NK-92 treated with Interleukin-12 subunit alpha and Interleukin-12 subunit beta, amount 100 ng/mL, for 24 hours (cell line): ENCODE measurements around the gene WIPF2.

ENCODE experiments used
- DNase-seq: peaks from one replicate; lab custom pipeline; 2025; lab: John Stamatoyannopoulos, UW

WIPF2 gene

DNA sequence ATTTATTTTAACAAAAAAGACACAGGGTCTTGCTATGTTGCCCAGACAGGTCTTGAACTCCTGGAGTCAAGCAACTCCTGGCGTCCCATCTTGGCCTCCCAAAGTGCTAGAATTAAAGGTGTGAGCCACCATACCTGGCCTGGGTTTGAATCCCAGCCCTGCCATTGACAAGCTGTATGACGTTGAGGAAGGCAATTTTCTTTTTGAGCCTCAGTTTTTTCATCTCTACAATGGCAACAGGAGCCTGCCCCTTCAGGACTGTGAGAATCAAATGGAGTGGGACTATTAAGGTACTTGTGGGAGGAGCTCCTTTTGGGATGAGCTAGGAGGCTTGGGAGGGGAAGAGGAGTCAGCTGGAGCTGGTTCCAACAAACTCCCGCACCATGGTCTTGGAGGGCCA is 96.1 kb downstream of the WIPF2 start:
- no peak for DNase-seq

DNA sequence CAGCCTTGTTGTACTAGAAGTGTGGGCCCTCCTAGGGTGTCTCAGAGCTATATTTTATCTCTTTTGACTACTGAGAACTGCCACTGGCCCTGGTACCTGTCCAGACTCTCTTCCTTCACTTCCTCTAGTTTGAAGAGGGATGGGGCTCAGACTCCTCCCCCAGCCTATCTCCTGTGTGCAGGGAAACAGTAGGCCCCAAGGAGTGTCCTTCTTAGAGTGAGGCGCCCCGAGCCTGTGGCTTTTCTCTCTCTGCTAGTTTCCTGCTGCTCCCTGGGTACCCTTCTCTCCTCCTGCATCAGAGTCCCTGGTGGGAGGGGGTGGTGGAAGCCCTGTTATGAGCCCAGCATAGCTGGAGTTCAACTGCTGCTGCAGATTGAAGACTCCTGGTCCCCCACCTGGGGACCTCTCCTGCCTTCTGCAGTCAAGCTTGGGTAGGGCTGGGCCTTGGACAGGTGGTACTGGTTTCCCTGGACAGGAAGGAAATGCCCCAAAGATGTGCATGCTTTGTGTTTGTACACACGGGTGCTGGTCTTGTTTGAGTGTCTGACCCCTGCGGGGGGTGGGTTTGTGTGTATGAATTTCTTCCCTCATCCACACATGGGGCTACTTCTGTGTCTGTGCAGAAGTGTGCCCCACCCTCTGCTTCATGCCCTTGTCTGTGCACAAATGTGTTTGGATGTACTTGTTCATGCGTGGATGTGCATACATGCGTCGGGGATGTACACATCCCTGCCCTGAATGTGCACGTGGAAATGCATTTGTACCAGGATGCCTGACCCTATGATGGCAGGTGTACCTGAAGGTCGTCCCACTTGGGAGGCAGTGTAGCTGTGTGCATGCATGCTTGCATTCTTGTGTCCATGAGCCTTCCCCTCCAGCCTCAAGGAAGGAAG is 96.8 kb downstream of the WIPF2 start:
- no peak for DNase-seq

DNA sequence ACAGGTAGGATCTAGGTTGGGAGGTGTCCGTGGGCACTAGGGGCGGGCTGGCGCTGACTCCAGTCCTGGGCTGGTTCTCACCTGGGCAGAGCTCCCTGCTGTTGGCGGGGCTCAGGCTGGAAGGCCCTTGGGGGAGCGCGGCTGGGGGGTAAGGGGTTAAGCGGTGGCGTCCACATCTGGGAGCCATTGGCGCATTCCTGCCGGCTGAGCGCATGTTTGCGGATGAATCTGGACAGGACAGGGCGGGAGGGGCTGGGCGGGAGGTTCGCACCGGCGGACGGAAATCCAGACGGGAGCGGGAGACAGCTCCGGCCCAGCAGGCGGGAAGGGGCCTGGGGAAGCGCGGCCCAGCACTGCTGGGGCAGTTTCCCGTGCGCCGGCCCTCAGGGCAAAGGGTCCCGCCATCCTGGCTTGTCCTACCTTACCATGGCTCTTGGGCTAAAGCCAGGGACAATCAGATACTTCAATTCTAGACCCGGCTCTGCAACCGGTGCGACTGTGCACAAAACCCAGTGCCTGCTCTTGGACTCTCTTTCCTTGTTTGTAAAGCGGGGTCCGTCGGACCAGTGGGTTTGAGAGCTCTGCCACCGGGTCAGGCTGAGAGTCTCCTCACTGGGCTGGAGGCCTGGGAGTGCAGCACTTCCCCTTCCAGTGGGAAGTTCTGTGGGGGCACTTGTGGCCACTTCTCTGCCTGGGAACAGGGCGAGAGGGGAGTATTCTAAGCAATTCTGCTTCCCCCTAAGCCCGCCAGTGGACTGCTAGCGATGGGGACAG is 97.7 kb downstream of the WIPF2 start:
- DNase-seq = no peak

DNA sequence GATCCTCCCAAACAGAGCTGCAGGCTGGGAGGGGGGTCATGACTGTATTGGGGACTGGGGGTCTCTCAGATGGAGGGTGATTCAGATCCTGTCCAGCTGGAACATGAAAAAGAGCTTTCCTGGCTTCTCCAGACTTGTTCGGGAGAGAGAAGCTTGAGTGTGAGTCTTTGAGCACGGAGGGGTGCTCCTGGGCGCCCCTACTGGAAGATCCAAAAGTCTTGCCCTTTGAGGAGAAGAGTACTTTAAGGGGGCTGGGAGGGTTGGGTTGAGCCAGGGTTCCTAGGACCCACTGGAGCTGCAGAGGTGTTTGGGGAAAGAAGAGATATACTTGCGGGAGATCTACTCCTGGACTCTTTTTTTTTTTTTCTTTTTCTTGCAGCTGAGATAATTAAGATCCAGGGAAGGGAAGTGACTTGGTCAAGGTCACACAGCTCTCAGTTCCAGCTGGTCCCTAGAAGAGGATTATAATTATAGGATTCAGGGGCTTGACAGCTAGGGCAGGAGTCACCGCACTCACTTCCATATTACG is 98.3 kb downstream of the WIPF2 start:
- DNase-seq = no peak

DNA sequence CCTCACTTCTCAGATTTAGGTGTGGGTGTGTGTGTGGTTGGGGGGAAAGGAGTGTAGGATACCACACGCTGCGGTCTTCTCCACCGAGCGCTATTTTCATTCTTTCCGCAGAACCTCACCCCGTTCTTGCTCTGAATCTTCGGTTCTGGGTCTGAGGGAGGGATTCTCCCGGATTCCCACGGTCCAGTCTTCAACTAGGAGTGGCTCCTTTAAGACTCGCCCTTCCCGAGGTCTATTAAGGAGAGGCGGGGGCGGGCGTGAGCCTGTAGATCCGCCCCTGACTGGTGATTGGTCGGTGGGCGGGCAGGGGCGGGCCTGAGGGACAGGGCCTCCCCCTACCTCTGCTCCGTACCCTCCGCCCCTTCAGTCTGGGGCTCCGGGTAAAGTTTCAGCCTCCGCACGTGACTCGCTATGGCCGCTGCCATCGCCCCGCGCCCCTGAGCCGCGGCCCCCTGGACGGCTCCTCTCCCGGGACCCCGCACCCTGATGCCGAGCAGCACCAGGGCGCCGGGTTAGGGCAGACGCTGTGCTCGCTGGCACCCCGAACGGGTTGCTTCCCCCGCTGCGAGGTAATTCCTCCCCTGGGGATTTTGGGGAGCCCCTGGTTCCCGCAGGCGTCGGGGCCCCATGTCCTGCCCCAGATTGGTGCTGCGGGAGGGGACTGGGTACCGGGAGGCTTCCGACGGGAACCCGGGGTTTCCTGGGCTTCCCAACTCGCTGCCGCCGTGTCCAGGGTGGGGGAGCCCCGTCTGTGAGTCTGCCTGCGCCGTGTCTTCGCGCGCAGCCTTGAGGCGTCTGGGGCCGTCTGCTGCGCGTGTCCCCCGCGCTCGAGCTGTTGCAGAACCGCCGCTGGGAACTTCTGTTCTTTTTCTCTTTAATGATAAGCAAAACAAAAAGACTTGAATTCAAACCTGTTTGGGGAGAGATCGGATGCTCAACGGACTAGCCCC is 99.1 kb downstream of the WIPF2 start:
- peak; percentile 89 for DNase-seq

DNA sequence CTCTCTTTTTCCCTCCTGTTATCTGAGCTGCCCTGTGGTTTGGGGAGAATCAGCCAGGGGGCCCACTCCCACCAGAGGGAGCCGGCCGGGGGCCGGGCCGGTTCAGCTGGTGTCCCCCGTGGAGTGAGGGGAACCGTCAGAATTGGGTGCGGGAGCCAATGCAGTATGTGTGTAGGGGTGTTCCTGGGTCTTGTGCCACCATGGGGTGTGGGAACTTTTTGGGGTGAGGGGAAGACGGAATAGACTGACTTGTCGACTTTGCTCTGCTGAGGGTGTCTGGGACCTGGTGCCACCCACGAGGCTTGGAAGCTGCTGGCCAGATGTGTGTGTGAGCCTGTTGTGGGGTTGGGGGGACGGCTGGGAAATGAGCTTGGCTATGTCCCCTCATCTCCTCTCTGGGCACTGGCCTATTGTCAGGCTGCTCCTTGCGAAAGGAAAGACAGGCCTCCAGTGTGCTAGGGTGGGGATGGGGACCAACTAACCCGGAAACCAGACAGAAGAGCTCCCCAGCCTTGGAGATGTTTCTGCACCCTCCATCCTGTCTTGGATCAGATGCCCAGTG is 99.8 kb downstream of the WIPF2 start:
- no peak for DNase-seq

DNA sequence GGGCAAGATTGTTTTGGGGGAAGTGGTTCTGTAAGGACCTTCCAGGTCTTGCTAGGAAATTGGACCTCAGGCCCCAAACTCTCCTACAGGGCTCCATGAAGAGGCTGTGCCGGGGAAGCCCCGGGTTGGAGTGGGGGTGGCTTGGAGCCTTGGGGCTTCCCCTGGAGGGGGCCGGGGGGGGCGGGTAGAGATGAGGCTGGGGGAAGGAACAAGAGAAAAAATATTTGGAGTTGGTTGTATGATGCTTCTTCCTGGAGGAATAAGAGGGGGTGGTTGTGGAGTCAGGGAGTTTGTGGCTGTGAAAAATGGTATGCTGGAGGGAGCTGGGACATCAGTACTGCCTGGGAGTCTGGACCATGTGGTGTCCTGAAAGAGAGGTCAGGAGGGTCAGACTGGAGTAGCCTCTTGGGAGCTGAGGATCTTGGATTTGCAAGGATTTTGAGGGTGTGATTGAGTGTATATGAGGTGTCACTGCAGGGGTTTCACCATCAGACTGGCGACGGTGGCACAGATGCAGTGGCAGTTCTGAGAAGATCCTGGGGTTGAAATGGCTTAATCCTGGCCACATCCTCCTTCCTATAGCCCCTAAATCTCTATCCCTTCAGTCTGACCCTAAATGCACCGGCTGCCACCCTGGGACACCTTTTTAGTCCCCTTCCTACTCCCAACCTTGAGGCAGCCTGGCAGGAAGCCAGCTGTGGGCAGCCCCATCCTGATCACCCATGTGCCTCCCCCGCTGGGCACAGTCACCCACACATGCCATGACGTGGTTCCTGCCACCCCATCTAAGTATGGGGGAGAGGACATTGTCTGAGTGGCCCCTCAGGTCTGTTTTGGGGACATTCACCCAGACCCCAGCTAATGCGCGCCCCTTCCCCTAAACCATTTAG is 100.8 kb downstream of the WIPF2 start:
- peak; percentile 34 for DNase-seq

DNA sequence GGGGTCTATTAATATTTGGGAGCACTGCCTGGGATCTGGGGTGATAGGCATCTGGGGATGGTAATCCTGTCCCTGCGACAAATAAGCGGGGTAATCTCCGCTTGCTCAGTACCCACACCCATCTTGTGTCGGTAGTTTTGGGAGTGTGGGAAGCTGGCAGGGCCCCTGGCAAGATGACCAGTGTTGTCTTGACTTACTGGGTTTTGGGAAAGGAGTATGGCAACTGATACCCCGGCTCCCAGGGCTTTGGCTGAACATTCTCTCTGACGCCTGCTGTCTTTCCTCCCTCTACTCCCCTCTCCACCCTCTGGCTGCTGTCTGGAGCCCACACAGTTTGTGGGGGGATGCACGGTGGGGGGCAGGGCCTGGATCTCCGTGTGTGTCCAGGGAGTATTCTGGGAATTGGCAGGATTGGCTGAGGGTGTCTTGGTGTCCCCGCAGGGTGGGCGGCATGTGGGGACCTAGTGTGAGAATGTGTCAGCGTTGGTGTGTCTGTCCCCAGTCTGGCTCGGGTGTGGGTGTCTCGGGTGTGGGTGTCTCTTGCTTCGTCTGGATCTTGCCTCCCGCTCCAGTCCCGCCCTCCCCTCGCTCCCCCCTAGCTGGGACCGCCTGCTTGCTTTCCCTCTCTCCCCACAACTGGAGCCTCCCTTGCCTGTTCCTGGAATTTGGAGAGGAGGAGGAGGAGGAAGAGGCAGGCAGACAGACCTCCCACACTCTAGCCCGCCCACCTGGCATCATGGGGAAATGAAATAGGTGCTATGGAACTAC is 101.8 kb downstream of the WIPF2 start:
- no peak for DNase-seq

DNA sequence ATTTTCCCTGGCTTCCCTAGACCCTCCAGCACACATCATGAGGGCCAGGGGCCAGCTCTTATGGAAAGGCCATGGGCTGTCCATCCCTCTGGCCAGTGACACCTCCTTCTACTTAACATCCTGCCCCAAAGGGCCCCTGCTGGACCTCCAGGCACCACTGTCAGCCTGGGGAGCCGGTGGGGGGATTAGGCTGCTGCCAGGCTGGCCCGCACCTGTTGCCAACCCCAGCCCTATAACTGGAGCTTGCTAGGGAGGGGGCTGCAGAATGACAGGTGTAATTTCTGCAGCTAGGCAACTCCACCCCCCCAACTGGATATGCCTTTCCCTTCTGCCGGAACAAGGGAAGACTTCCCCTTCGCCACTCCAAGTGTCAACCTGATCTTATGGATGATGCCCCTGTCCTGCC is 102.4 kb downstream of the WIPF2 start:
- no peak for DNase-seq

DNA sequence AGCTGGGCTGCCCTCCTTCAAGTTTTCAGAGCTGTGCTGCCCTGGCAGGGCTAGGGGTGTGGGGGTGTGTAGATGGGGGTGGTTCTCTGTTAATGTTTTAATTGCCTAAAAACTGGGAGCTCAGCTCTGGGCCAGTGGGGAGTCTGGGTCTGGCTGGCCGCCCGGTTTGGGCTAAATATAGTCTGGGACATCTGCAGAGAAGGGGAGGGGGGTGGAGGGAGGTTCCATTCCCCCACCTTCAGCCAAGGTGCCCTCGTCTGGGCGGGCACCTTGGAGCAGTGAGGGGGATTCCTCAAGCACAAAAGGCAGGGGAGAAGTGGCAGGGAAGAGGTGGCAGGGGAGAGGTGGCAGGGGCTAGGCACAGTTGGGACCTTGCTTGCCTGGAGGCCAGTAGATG is 102.9 kb downstream of the WIPF2 start:
- no peak for DNase-seq

DNA sequence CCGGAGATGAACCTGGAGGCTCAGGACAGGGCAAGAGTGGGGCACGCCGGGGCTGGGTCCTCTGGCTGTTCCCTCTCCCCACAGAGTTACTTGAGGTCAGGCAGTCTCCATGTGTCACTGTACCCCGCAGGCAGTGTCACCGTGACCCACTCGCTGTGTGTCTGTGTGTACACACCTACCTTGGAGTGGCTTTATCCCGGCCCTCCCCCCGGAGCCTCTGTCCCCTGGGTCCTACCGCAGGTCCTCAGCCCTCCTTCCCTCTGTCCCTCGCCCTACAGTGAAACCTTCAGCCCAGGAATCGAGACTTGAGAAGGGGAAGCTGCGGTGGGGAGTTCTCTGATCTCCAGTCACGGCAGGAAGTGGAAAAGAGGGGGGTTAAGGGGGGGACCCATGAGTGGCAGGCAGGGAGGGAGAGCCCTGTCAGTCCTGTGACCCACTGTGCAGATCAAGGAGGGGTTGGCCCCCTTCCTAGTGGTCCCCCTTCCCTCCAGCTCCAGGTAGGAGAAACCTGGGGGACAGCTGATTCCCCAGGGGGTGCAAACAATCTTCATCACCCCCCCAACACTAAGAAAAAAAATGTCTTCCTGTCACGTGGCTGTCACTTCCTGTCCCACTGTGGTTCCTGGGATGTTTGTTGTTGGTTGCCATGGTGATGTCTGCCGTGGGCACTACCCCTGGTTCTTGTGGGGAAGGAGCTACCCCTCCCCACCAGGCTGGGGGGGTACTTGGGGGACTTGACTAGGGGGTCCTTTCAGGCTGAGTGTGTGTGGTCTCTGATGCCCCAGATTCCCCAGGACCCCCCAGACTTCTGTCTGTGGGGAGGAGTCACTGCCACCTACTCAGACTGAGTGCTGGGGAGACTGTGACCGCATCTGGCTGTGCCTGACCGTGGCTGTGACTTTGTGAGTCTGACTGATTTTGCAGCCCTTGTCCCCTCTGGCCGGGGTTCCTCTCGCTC is 103.5 kb downstream of the WIPF2 start:
- DNase-seq = peak; percentile 84

DNA sequence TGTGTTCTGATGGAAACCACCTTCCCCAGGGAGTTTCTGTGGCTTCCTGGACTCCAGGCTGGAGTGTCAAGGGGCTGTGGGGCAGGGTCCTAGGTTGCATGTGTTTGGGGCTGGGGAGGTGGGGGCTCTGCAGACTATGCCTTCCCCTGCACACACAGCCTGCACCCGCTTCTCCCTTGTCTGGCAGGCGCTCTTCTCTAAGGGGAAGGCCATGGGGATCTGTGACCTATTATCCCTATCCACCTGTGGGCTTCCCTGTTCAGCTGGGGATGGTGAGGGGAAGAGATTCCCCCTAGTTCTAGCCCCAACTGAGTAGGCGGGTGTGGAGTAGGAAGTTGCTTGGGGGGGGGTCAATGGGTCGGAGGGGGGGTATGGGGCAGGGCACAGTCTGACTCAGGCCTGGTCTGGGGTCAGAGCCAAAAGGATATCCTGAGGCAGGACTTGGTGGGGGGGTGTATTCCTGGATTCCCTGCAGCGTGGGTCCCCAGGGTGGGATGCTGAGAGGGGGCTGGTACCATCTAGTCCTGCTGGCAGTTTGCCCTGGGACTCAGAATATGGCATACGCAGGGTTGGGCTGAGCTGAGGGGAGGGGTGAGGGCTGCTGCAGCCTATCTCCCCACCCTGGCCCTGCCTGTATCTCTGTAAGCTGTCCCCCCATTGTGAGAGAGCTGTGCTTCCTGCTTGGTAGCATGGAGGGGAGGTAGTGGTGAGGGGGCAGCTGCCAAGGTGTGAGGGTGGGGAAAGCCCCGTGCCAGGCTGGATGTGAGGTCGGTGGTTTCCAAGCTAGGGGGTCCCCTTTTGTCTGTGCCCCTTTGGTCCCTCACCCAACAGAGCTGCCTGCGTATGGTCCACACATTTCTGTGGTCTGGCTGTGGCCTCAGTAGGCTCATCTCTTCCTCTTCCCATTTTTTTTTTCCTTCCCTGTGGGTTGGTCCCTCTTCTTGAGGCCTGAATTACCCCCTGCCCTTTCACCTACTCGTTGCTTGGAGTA is 104.6 kb downstream of the WIPF2 start:
- peak; percentile 49 for DNase-seq

DNA sequence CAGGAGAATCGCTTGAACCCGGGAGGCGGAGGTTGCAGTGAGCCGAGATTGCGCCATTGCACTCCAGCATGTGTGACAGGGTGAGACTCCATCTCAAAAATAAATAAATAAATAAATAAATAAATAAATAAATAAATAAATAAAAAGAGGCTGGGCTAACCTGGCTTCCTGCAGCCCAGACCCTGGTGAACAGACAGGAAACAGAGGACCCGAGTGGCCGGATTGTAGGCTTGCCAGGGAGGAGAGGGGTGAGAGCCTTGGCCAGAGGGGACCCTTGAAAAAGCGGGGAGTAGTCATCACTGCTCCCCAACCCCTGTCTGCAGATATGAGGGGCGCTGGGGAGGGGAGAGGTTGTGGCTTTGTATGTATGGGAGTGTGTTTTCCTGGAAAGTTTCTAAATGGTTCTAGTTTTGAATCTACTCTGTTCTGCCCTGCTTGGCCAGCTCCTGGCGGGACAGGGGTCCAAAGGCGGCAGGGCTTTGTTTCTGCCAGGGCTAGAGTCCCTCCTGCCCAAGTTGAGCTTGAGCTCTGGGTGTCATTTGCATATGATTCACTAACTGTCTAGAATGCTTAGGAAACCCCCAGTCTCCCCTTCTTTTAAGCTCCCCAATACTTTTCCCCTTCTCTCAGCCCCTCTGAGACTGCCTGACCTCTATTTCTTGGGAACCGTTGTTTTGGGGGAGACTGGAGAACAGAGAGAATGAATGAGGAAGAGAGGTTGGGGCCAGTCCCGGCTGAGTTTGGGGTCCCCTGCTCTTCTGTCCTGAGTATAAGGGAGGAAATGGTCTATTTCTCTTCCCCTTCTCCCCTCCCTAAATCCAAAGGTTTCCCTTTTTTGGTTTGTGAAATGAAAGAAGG is 106.3 kb downstream of the WIPF2 start:
- DNase-seq = no peak

DNA sequence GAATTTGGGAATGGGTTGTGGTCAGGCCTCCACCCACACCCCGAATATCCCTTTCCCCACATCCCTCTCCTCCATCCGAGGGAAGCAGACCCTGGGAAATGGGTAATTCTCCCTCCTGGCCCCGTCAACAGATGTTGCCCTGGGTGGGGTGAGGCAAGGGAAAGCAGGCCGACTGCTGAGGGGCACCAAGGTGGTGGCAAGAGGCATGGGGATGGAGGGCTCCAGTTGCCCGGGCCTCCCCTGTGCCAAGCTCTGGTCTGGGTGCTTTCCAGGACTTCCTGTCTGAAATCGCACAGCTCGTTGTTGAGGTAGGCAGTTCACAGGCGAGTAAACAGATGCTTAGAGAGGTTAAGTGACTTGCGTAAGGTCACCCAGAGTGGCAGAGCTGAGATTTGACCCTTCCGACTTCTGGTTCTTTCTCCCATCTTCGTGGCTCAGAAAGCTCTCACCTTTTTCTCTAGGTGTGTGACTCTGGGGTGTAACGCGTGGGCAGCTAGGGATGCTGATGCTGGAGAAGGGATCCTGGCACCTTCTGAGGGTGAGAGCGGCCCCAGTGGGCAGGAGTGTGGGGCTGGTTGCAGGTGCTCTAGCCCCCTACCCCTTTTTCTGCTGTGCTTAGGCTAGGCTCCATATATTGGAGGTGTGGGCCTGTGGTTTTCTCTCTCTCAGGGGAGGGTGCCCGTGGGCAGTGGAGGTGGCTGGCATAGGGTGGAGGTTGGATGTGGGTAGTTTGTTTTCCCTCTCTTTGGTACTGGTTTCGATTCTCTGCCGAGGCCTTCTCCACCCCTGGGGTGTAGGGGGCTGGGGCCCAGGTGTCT is 107.1 kb downstream of the WIPF2 start:
- DNase-seq = peak; percentile 35

DNA sequence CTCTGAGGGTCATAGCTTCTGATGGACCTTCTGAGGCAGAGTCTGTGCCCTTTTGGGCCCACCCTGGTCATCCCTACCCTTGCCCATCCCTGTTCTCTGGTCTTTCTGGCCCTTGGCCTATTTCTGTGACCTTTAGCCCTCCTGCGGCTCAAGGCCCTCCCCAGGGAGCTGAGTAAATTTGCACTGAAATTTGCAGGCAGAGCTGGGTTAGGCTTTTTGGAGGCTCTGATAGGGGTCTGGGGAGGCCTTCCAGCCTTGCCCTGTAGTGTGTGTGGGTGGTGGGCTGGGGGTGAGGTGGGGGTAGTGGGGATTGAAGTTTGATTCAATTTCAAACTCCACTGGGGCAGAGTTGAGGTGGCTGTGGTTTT is 107.7 kb downstream of the WIPF2 start:
- no peak for DNase-seq
